ENCODE results near the gene CAPN2.
"Not testable (repeated sequence)": the region's sequence is repeated elsewhere in the genome, so short reads cannot be mapped to it uniquely, and the experiment has no call there.

Gene CAPN2

DNA sequence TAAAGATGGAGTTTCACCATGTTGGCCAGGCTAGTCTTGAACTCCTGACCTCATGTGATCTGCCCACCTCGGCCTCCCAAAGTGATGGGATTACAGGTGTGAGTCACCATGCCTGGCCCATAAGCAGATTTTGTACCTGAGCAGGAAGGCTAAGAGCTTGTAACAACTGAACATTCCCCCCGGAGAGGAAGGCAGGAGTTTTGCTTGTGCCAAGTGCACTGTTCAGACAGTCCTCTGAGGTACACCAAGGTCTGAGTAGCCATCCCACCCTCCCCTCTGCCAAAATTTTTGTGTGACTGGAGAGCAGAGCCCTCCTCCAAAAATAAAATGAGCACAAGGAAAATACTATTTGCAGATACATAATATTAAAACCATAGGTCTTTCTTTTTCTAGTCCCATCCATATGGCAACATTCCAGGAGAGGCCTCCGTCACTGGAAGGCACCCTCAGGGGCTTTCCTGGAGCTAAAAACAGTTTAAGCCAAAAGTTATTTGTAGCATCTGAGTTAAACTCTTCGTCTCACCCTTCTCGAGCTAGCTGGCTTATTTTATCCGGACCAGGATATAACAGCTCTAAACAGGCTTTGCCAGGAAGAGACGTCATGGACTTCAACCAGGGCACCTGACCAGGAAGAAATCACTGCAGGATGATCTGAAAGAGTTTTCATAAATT lies 27.2 kb downstream of the CAPN2 start:
- no peak for DNase-seq

DNA sequence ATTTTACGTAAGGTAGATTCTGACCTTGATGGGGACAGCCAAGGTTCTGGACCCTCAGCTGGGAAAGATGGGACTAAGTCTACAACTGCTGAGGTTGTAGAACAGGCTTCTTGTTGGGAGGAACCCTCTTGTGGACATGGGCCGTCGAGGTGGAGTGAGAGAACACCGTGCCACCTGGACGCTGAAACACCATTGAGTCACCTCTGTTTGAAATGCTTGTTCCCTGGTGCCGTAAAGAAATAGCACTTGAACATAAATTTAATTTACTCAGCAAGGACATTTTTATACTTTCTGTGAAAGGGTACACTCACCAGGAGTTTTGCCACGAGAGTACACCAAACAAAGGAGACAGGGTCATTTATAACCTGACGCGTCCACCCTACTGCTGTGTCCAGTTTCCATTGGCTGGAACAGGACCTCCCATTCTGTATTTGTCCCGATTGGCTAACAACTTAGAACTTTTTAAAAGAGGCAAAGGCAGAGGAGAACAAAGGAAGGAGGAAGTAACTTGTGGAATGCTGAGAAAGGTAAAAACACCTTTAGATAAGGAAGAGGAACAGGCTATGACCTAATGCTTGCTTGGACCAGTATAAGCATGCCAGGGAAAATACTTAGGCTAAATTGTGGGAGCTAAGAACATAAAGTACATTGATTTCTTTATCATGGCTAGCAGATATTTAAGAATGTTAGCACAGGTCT lies 27.8 kb downstream of the CAPN2 start:
- DNase-seq = not testable (repeated sequence)

DNA sequence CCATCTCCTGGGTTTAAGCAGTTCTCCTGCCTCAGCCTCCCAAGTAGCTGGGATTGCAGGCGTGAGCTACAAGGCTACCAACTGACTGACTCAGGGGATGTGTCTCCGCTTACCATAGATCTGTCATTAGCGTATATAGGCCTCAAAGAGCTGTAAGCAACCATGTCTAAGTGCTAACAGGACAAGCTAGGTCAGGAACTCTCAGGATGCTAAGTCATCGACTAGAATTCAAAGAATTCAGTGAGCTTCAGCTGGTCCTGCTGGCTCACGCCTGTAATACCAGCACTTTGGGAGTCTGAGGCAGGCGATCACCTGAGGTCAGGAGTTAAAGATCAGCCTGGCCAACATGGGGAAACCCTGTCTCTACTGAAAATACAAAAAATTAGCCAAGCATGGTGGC lies 29.5 kb downstream of the CAPN2 start:
- no peak for DNase-seq

DNA sequence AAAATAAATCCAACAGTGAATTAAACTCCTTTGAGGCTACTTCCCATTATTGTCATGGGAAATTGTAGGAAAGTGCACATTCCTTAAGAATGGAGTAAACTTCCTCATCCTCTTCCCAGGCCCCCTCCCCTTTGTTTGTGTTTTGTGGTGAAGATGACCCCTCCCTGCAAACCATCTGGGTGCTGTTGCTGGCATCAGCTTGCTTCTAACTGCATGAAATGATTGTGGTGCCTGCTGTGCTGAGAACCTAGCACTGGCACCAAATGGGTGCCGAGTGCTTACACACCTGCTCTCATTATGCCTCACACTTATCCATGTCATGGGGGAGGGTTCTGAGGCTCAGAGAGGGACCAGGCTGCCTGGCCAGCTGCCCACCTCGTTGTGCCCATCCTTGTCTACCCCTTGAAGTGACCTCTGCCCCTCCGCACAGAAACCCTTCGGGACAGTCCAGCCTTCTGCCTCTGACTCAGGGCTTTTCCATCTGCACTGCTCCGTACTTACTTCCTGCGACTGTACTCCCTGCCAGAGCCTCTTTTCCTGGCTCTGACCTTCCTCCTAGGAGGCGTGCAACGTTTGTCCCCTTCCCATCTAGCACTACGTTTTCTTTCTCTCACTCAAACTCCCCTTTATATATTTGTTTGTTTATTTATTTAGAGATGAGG lies 30.6 kb downstream of the CAPN2 start:
- no peak for DNase-seq

DNA sequence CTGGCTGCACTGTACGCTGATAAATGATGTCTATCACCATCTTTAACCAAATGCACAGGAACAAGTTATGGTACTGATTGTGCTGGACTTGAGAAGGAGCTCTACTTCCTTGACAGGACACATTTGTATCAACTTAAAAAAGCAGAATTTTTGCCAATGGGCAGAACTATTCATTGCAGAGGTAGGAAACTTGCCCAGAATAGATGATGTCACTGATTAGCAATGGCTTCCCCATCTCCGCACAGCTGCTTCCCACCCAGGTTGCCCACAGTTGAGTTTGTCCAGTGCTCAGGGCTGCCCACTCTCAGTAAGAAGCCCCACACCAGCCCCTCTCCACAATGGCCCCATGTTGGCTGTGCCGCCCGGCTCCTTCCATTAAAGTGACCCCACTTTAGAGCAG lies 33.4 kb downstream of the CAPN2 start:
- no peak for DNase-seq

DNA sequence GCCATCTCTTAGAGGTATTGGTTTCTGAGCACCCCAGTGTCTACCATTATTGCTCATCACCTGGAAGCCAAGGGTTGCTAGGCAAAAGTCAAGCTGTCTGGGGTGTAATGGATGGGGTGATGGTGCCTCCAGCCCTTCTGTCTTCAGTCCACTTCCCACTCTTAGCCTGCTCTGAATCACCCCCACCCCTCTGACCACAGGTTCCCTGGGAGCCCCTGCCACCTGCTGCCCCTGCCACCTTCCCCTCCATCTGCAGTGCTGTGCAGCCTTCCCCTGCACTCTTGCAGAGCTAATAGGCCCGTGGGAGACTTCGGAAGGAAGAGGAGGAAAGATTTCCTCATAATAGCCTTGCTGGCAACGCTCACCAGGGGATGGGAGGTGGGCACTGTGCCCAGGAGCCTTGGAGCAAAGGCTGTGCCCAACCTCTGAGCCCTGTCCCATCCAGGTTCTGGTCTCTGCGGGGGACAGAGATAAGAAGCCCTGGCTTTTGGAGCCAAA lies 35.5 kb downstream of the CAPN2 start:
- no peak for DNase-seq

DNA sequence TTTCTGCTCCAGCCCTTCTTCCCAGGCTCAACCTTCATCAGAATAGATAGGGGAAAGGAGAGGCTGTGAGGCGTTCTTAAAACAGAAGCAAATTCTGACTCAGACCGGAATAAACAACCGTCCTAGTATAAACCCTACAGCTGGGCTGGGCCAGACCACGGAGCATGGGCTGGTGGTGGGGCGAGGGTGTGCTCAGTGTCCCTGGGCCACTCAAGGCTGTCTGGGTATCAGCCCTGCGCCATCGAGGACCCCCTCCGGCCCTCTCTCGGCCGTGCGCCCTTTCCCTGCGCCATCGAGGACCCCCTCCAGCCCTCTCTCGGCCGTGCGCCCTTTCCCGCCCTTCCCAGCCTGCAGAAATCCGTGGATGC lies 36.0 kb downstream of the CAPN2 start:
- DNase-seq = no peak

DNA sequence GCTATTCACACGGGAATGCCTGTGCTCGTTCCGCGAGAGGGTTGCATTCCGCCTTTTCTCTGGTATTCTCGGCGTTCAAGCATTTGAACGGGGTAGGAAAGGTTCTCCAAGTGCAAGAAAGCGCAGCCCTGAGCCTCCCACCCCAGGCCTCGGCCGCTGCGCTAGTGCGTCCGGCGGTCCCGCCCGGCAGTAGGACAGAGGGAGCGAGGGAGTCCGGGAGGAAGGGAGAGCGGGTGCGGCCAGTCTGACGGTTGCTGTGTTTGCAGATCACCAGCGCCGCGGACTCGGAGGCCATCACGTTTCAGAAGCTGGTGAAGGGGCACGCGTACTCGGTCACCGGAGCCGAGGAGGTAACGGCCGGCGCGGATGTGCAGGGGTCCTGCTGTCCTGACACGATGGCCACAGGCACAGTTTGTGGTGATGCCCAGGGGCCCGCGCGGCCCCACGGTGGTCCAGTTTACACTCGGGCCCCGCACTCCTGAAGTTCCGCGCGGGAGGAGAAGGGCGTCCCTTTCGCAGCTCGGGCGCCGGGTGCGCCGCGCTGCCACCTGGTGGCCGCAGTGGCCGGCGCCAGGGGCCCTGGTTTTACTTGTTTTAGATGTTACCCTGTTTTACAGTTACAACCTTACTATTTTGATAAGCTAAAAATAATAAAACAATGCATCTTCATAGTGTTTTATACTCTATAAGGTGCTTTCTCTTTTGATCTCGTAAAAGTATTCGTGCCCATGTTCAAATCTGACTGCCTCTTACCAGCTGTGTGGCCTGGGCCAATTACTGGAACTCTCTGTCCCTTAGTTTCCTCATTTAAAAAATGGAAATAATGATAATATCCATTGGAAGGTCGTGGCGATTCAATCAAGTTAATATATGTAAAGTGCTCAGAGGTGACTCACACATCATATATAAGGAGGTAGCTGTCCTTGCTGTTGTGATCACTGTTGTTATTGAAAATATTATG lies 36.7 kb downstream of the CAPN2 start:
- DNase-seq = peak; percentile 52 to 68

DNA sequence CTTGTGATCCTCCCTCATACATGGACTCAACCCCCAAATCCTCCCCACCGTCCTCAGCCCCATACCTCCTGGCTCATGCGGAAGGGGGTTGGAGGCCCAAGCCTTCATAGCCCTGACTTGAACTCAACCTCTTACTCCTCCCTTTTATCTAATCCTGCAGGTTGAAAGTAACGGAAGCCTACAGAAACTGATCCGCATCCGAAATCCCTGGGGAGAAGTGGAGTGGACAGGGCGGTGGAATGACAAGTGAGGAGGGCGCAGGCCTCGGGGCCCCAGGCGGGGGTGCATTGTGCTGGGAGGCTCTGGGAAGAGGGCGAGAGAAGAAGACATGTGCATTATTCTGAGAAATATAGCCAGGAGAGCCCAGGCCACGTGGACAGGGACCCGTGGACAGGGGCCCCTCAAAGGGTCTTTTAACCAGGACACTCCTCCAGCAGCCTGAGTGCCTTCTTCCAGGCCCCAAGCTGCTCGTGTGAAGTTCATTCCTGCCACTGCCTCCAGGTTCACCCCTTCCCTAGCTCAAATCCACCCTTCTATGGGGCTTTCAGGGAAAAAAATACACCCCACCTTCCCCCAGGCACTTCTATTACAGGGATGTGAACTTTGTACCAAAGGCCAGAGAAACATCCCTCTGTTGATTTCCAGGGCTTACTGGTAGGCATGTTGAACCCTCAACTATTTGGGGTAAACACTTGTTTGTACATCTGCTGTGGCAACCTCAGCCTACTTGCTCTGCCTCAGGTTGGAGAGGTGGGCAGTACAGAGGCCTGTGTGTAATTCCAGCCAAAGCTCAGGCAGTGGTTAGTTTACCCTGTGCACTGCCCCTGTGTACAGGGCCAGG lies 38.6 kb downstream of the CAPN2 start:
- DNase-seq = no peak

DNA sequence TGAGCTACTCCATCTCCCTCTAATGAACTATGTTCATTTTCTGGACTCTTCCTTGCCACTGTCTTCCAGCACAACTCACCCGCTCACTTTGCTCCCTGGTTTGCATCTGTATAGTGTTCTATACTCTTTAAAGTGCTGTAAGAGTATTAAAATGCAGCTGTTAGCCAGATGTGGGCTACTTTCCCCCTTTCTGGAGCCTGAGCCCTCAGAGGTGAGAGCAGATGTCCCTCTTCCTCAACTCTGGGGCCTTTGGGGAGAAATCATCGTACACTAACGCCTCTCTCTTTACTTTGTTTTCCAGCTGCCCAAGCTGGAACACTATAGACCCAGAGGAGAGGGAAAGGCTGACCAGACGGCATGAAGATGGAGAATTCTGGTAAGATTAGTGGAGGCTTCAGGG lies 39.4 kb downstream of the CAPN2 start:
- DNase-seq = no peak

DNA sequence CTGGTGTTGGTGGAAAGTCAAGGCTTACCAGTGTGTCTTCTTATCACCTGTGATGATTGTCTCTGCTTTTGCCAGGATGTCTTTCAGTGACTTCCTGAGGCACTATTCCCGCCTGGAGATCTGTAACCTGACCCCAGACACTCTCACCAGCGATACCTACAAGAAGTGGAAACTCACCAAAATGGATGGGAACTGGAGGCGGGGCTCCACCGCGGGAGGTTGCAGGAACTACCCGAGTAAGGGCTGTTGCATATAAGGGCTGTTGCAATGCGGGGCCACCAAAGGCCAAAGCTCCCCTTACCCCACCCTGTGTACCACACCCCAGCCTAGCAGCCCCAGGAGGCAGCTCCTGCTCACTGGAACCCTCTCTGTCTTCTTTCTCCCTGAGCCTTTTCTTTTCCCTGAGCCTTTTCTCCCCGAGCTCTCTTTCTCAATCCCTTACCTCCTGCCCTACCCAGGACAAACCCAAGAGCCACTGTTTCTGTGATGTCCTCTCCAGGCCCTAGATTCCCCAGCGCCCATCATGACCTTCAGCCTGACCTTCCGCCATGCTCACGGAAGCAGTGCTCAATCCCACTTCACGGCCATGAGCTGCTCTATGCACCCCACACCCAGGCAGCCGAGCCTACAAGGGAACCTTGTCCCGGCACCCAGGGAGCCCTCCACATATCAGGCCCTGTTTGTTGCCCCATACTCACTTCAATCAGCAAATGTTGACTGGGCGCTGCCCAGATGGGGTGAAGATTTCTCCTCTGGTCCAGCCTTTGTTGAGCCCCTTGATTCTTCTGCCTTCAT lies 40.6 kb downstream of the CAPN2 start:
- no peak for DNase-seq

DNA sequence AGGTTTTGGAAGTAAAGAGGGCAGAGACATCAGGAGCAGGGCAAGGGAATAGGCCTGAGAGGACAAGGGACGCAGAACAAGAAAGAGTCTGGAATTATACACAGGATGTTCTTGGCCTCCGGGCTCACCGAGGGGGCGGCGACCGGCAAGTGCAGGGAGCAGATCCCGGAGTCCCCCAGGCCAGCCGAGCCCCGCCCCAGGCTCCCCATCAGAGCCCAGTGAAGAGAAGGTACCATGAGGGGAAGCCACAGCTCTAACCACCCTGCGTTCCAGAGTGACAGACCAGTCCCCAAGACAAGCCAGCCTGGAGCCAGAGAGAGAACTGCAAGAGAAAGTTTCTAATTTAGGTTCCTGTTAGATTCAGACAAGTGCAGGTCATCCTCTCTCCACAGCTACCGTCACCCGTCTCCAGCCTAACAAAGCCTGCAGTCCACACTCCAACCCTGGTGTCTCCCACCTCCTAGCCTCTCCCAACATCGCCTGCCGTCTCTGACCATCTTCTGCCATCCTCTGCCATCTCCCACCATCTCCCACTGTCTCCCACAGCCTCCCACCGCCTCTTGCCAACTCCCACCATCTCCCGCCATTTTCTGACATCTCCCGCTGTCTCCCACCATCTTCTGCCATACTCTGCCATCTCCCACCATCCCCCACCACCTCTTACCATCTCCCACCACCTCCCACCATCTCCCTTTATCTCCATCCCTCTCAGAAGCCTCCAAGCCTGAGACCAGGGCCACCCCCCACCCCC lies 42.5 kb downstream of the CAPN2 start:
- no peak for DNase-seq

DNA sequence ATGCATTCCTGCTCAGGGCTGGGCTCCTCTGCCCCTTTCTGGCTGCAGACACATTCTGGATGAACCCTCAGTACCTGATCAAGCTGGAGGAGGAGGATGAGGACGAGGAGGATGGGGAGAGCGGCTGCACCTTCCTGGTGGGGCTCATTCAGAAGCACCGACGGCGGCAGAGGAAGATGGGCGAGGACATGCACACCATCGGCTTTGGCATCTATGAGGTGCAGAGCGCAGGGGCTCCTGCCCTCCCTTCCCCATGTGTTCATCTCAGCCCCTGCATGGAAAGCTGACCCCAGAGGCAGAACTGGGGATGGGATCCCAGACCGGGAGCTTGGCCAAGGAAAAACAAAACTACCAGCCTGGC lies 43.1 kb downstream of the CAPN2 start:
- no peak for DNase-seq

DNA sequence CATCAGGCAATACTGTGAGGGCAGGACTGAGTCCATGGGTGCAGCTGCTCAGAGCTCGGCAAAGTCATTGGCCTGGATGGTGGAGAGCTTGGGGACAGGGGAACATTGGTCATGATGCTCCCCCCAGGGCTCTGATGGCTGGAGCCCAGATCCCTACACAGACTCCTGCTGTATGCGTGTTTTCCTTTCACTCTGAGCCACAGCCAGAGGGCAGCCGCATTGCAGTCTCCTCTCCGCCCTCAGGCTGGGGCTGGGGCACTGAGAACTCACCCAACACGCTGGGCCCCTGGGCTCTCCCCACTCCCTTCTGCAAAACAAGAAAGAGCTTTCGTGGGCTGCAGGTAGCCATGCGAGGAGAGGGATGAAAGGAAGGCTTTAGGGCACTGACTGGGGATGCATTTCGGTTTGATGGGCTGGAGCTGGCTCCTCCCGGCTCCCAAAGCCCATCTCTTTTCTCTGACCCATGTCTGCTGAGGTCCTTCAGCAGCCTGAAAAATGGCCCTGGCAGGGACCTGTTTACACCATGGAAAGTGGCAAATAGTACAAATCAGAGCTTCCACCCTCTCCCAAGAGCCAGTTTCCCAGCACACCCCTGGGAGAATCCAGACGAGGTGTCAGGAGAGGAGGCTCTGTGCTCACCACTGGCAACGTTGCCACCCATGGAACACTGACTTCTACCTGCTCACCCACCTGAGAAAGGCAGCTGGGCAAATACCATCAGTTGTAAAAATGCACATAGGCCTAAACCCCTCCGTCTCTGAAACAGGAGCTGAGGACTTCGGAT lies 43.8 kb downstream of the CAPN2 start:
- DNase-seq = no peak

DNA sequence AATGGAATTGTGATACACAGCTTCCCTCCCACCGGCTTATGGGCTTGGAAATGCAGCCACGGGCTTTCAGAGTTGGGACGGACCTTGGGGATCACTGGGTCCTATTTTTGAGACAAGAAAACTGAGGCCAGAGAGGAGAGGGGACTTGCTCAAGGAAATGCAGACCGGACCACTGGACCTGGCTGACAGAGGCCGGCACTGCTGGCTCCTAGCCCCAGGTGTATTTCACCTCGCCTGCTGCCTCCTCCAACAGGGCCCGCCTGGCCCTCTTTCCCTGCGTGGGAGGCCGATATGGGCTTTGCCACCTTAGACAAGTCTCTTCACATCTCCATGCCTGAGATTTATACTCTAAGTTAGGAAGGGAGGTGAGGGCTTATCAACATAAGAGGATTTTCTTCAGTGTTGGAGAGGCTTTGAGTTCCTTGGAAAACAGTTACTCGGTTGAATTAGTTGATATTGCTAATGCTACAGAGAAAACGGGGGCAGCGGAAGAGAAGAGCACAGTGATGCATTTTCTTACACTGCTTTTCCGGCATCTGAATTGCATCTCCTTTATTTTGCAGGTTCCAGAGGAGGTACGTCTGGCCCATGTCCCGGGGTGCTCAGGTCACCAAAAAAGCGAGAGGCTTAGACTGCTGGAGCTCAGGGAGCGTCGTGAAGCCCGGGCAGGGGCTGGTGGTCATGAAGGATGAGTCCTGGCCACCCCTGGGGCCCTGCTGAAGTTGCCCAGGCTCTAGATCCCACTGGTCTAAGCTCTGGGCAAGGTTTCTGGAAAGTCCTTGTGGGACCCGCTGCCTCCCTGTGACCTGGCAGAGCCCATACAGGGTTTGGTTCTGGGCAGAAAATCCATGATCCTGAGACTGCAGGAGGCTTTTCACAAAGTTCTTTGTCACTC lies 44.7 kb downstream of the CAPN2 start:
- no peak for DNase-seq

DNA sequence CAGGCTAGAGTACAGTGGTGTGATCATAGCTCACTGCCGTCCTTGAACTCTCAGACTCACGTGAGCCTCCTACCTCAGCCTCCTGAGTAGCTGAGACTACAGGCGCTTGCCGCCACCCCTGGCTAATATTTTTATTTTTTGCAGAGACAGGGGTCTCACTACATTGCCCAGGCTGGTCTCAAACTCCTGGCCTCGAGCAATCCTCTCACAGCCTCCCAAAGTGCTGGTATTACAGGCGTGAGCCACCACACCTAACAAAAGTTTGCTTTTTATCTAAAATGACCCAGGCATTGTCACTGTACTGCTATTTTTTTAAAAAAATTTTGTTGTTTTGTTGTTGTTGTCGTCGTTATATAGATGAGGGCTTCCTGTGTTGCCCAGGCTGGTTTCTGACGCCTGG lies 46.4 kb downstream of the CAPN2 start:
- DNase-seq = no peak

DNA sequence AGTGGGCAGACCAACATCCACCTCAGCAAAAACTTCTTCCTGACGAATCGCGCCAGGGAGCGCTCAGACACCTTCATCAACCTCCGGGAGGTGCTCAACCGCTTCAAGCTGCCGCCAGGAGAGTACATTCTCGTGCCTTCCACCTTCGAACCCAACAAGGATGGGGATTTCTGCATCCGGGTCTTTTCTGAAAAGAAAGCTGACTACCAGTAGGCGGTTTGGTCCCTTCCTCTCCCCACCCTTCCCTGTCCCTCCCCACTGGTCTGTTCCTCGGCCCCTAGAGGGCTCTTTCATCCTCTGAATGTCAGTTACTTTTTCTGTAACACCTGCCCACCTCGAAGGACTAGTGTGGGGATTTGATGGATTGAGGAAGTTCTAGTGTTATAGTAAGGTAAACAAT lies 46.9 kb downstream of the CAPN2 start:
- no peak for DNase-seq

DNA sequence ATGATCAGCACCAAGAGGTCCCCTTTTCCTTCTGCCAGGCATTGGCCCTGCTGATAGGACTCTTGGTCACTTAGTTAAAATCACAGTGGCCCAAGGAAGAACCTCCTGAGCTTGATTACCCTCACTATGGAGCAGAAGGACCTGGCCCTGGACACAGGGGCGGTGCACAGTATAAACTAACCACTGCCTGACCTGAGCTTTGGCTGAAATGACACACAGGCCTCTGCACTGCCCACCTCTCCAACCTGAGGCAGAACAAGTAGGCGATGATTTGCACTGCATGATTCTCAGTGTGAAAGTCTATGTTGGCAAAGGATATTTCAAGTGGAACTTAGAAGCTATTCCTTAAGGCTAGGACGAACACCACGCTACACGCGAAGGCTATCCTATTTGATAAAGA lies 48.5 kb downstream of the CAPN2 start:
- no peak for DNase-seq

DNA sequence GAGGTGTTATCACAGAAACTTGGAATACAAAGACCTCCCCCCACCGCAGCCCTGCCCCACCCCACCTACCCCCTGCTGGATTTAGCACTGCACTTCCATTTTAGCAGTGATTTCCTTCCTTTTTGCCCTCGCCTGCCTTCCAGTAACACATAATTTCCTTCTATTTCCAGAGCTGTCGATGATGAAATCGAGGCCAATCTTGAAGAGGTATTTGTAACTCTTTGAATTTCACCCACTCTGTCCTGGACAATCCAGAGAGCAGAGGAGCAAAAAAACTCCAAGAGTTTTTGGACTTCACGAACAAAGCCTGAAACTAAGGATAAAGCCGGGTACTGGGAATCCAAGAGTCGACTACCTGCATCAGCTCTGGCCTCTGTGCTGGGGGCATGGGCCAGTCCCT lies 49.1 kb downstream of the CAPN2 start:
- DNase-seq = no peak

Data from stimulated activated CD4-positive, alpha-beta T cell treated with anti-CD3 and anti-CD28 coated beads, Interleukin-4, amount 100 ng/mL, for 4 hours (primary cell).